G401 (cell line): ENCODE results near the gene RNF150. TPM values are rescaled to one million over a fixed set of nuclear protein-coding genes. Genes with fewer than 3 reads are reported as not detected.
"Not testable (repeated sequence)": the region's sequence is repeated elsewhere in the genome, so short reads cannot be mapped to it uniquely, and the experiment has no call there.

Experiments
- DNase-seq: peaks from one replicate; pipeline ENCODE4 v3.0.0-alpha.2; 2015; ENCODE audit warnings: low spot score
- in situ Hi-C: cut with HindIII; loops from 2 replicates; pipeline ENCODE4 v1.10.0; 2016; ENCODE audit warnings: low sequenced_read_pairs, mixed read lengths
- total RNA-seq: library from RNA; depleted of rRNA; stranded (reverse); fragments of >200 nt; shearing (Covaris generic); gene quantifications from 2 replicates; pipeline ENCODE4 v1.2.3, GENCODE V29; 2014; rRNA removed

The RNF150 gene
- total RNA-seq, 1 experiment from 2014 or later = 0.85 TPM

- DNase-seq = no peak
- in situ Hi-C loops = no loop called here
Measured at GRCh38 chr4:140812916-140813315, 320.4 kb downstream of the RNF150 start.

- no peak for DNase-seq
- in situ Hi-C loops = no loop called here
Measured at GRCh38 chr4:140811429-140811828, 321.8 kb downstream of the RNF150 start.

GRCh38 chr4:140810591-140811169 is 322.6 kb downstream of the RNF150 start:
- DNase-seq, in situ Hi-C loops: not testable (repeated sequence)

Other genes starting within 250 kb of the RNF150 start
- gene ZNF330, start 87.4 kb upstream of the RNF150 start, total RNA-seq = 15.3 and 22.3 TPM in 2 replicates